SK-N-SH (cell line): ENCODE measurements around the gene NRL. TPM values are rescaled to one million over a fixed set of nuclear protein-coding genes. Genes with fewer than 3 reads are reported as not detected.
"Not testable (repeated sequence)": the region's sequence is repeated elsewhere in the genome, so short reads cannot be mapped to it uniquely, and the experiment has no call there.

Experiments
- CTCF ChIA-PET: fragments of 300-600, 350-600 bp; formaldehyde crosslinking; extraction: SDS; loops from one replicate; lab custom pipeline; 2021; lab: Yijun Ruan, JAX
- POLR2A ChIA-PET: fragments of 350-600 bp; sonication (Branson Sonifier 250); formaldehyde crosslinking; extraction: SDS; loops from one replicate; lab custom pipeline; 2020; ENCODE audit warnings: antibody characterized with exemption, inconsistent platforms; lab: Yijun Ruan, JAX
- DNase-seq: peaks from one replicate; pipeline ENCODE4 v3.0.0; 2012
- H2AFZ ChIP-seq: fragments of 200-600 bp; sonication (generic); 2 replicates; pipeline ENCODE4 v1.8.1; 2016; ENCODE audit warnings: antibody characterized with exemption, mild to moderate bottlenecking, low read depth
- H3F3A ChIP-seq: fragments of 200-600 bp; sonication (generic); replicated peaks from 2 replicates; pipeline ENCODE3; 2016; ENCODE audit warnings: antibody characterized with exemption, mild to moderate bottlenecking; ENCODE audit not compliant: insufficient read depth
- H3K27ac ChIP-seq, 2 experiments: fragments of 200-500 bp in 1 of 2; fragments of 200-600 bp in 1 of 2; sonication (Bioruptor generic) in 1 of 2; sonication (generic), shearing (Covaris generic) in 1 of 2; 2 replicates each; pipeline versions ENCODE4 v1.5.1 to v1.6.1; 2014 to 2016; ENCODE audit warnings: low read depth in 2 of 2, inconsistent platforms in 1 of 2, low read length in 1 of 2, mild to moderate bottlenecking in 1 of 2, mixed read lengths in 1 of 2
- H3K27me3 ChIP-seq: fragments of 200-600 bp; sonication (generic), shearing (Covaris generic); 2 replicates; pipeline ENCODE4 v1.6.1; 2016; ENCODE audit warnings: mixed run types; ENCODE audit not compliant: insufficient read depth
- H3K36me3 ChIP-seq, 2 experiments: fragments of 200-500 bp in 1 of 2; fragments of 200-600 bp in 1 of 2; sonication (Bioruptor generic) in 1 of 2; sonication (generic) in 1 of 2; replicated peaks in 1 of 2; 2 replicates each; pipeline versions ENCODE3 to v1.5.1; 2014 to 2016; ENCODE audit warnings: low read length in 1 of 2, mild to moderate bottlenecking in 1 of 2; ENCODE audit not compliant: insufficient read depth in 2 of 2, control insufficient read depth in 1 of 2
- H3K4me1 ChIP-seq, 2 experiments: fragments of 200-500 bp in 1 of 2; fragments of 200-600 bp in 1 of 2; sonication (Bioruptor generic) in 1 of 2; sonication (generic), shearing (Covaris generic) in 1 of 2; 2 replicates each; pipeline versions ENCODE4 v1.5.1 to v1.6.1; 2014 to 2016; ENCODE audit warnings: low read depth in 1 of 2, low read length in 1 of 2, mixed run types in 1 of 2; ENCODE audit not compliant: insufficient read depth in 2 of 2, control insufficient read depth in 1 of 2
- H3K4me2 ChIP-seq: fragments of 200-600 bp; sonication (generic), shearing (Covaris generic); 2 replicates; pipeline ENCODE4 v1.6.1; 2017; ENCODE audit warnings: mixed run types
- H3K4me3 ChIP-seq, 2 experiments: fragments of 200-500 bp in 1 of 2; fragments of 200-600 bp in 1 of 2; sonication (Bioruptor generic) in 1 of 2; sonication (generic), shearing (Covaris generic) in 1 of 2; 2 replicates each; pipeline versions ENCODE4 v1.5.1 to v1.8.1; 2014 to 2016; ENCODE audit warnings: low read depth in 2 of 2, inconsistent platforms in 1 of 2, low read length in 1 of 2, mild to moderate bottlenecking in 1 of 2, mixed read lengths in 1 of 2, moderate library complexity in 1 of 2
- H3K79me2 ChIP-seq: fragments of 200-600 bp; sonication (generic); 2 replicates; pipeline ENCODE4 v1.8.1; 2017; ENCODE audit warnings: mild to moderate bottlenecking; ENCODE audit not compliant: insufficient read depth
- H3K9ac ChIP-seq: fragments of 200-600 bp; sonication (generic); 2 replicates; pipeline ENCODE4 v1.6.1; 2017; ENCODE audit warnings: mixed run types
- H3K9me2 ChIP-seq: fragments of 200-600 bp; sonication (generic); 2 replicates; pipeline ENCODE4 v1.6.1; 2017; ENCODE audit warnings: mixed run types
- H3K9me3 ChIP-seq: fragments of 200-600 bp; sonication (generic); 2 replicates; pipeline ENCODE4 v1.6.1; 2017; ENCODE audit warnings: mixed run types, mild to moderate bottlenecking, moderate library complexity
- H4K20me1 ChIP-seq: fragments of 200-600 bp; sonication (generic); 2 replicates; pipeline ENCODE4 v1.6.1; 2017; ENCODE audit warnings: mild to moderate bottlenecking, mixed run types; ENCODE audit not compliant: insufficient read depth
- CTCF ChIP-seq: fragments of 200-600 bp; sonication (generic); IDR thresholded peaks from 2 replicates; pipeline ENCODE4 v1.6.1; 2017; ENCODE audit warnings: antibody characterized with exemption, mild to moderate bottlenecking, moderate library complexity
- ELF1 ChIP-seq: IDR thresholded peaks from 2 replicates; pipeline ENCODE4 v1.4.0; 2012
- PBX3 ChIP-seq: IDR thresholded peaks from 2 replicates; pipeline ENCODE4; 2012
- REST ChIP-seq: IDR thresholded peaks from 2 replicates; pipeline ENCODE4 v1.6.1; 2012; ENCODE audit warnings: mild to moderate bottlenecking, low read depth, low read length, moderate library complexity
- TEAD4 ChIP-seq: IDR thresholded peaks from 2 replicates; pipeline ENCODE4 v1.4.0; 2012; ENCODE audit warnings: mild to moderate bottlenecking, borderline replicate concordance; ENCODE audit not compliant: insufficient read depth
- USF1 ChIP-seq: IDR thresholded peaks from 2 replicates; pipeline ENCODE4 v1.4.0; 2012; ENCODE audit warnings: low read depth, borderline replicate concordance
- USF2 ChIP-seq: fragments of 150-350 bp; IDR thresholded peaks from 2 replicates; pipeline ENCODE4 v1.6.1; 2017; ENCODE audit warnings: antibody characterized with exemption, low read length, low read depth, borderline replicate concordance
- ZBTB33 ChIP-seq: IDR thresholded peaks from 2 replicates; pipeline ENCODE4 v1.4.0; 2012; ENCODE audit warnings: low read depth, borderline replicate concordance
- WGBS: methylation state at CpG from one replicate; pipeline ENCODE4 v1.1.6; 2017; ENCODE audit warnings: low lambda C conversion rate; 5-methylcytosine and 5-hydroxymethylcytosine counted together
- polyA plus RNA-seq, 3 experiments: library from polyadenylated mRNA; depleted of rRNA; stranded (reverse); fragments of >200 nt; gene quantifications; 2 replicates each; pipeline ENCODE4 v1.2.3, GENCODE V29; 2012

Gene NRL
- polyA plus RNA-seq, 1 of the 3 experiments (the other 2 are of a cell fraction) = 0.76 TPM

- H3K79me2 ChIP-seq = no peaks in the 10 kb centered on the region
- ChIA-PET CTCF (interaction anchor here (1.4 kb wide), 1 partner anchor 76 kb away, joined by 4 read pairs; no protein-coding TSS in a partner anchor), POLR2A (no interaction called here)
- DNase-seq = no peak
- no peak overlapping the region for H3K9ac ChIP-seq
- no peaks in the 10 kb centered on the region for H4K20me1 ChIP-seq
- H3F3A ChIP-seq = peaks cover 6% of the 10 kb centered on the region
- no peaks in the 10 kb centered on the region for H3K27me3 ChIP-seq
- H3K36me3 ChIP-seq = no peaks in the 10 kb centered on the region
- no peak overlapping the region for H2AFZ ChIP-seq
- no peak overlapping the region for H3K4me3 ChIP-seq
- no peak overlapping the region for H3K4me2 ChIP-seq
- no peaks in the 10 kb centered on the region for H3K9me2 ChIP-seq
- WGBS = 20% methylated on average over 2 of the region's 2 CpGs
- TF ChIP-seq USF1 = no peak
- TF ChIP-seq ZBTB33 = no peak
- no peak for TF ChIP-seq TEAD4
- no peak for TF ChIP-seq USF2
- no peak for TF ChIP-seq PBX3
- no peak for TF ChIP-seq ELF1
- TF ChIP-seq CTCF = no peak
- no peak for TF ChIP-seq REST
- peaks cover 0 to 5% of the 10 kb centered on the region in 2 experiments; a peak in 1 of 4 replicates for H3K4me1 ChIP-seq
- H3K9me3 ChIP-seq = no peaks in the 10 kb centered on the region
- H3K27ac ChIP-seq = no peak overlapping the region
Measured at GRCh38 chr14:24032727-24033418, 81.9 kb downstream of the NRL start.

- H3K4me3 ChIP-seq, H2AFZ ChIP-seq, POLR2A ChIA-PET, H3K36me3 ChIP-seq, H3K79me2 ChIP-seq, H3K4me2 ChIP-seq, H3K9me3 ChIP-seq, H3K9ac ChIP-seq, DNase-seq, H4K20me1 ChIP-seq, H3K9me2 ChIP-seq, H3F3A ChIP-seq, H3K27me3 ChIP-seq, CTCF ChIA-PET, H3K27ac ChIP-seq, H3K4me1 ChIP-seq: not testable (repeated sequence)
- 48% methylated on average over 2 of the region's 2 CpGs for WGBS
Measured at GRCh38 chr14:24031331-24031730, 83.4 kb downstream of the NRL start.

GRCh38 chr14:24029687-24030086 lies 85.1 kb downstream of the NRL start:
- POLR2A ChIA-PET, H2AFZ ChIP-seq, H3K9ac ChIP-seq, H4K20me1 ChIP-seq, H3K27me3 ChIP-seq, H3F3A ChIP-seq, H3K9me2 ChIP-seq, H3K36me3 ChIP-seq, H3K9me3 ChIP-seq, CTCF ChIA-PET, H3K79me2 ChIP-seq, DNase-seq, H3K4me2 ChIP-seq, H3K27ac ChIP-seq, H3K4me3 ChIP-seq, H3K4me1 ChIP-seq: not testable (repeated sequence)
- WGBS = 49% methylated on average over 2 of the region's 3 CpGs
